SK-N-SH (cell line): ENCODE results near the gene AP3D1. TPM values are rescaled to one million over a fixed set of nuclear protein-coding genes. Genes with fewer than 3 reads are reported as not detected.

Experiments
- CTCF ChIA-PET: fragments of 300-600, 350-600 bp; formaldehyde crosslinking; extraction: SDS; loops from one replicate; lab custom pipeline; 2021; lab: Yijun Ruan, JAX
- POLR2A ChIA-PET: fragments of 350-600 bp; sonication (Branson Sonifier 250); formaldehyde crosslinking; extraction: SDS; loops from one replicate; lab custom pipeline; 2020; ENCODE audit warnings: antibody characterized with exemption, inconsistent platforms; lab: Yijun Ruan, JAX
- DNase-seq: peaks from one replicate; pipeline ENCODE4 v3.0.0; 2012
- H2AFZ ChIP-seq: fragments of 200-600 bp; sonication (generic); 2 replicates; pipeline ENCODE4 v1.8.1; 2016; ENCODE audit warnings: antibody characterized with exemption, mild to moderate bottlenecking, low read depth
- H3F3A ChIP-seq: fragments of 200-600 bp; sonication (generic); replicated peaks from 2 replicates; pipeline ENCODE3; 2016; ENCODE audit warnings: antibody characterized with exemption, mild to moderate bottlenecking; ENCODE audit not compliant: insufficient read depth
- H3K27ac ChIP-seq, 2 experiments: fragments of 200-500 bp in 1 of 2; fragments of 200-600 bp in 1 of 2; sonication (Bioruptor generic) in 1 of 2; sonication (generic), shearing (Covaris generic) in 1 of 2; 2 replicates each; pipeline versions ENCODE4 v1.5.1 to v1.6.1; 2014 to 2016; ENCODE audit warnings: low read depth in 2 of 2, inconsistent platforms in 1 of 2, low read length in 1 of 2, mild to moderate bottlenecking in 1 of 2, mixed read lengths in 1 of 2
- H3K27me3 ChIP-seq: fragments of 200-600 bp; sonication (generic), shearing (Covaris generic); 2 replicates; pipeline ENCODE4 v1.6.1; 2016; ENCODE audit warnings: mixed run types; ENCODE audit not compliant: insufficient read depth
- H3K36me3 ChIP-seq, 2 experiments: fragments of 200-500 bp in 1 of 2; fragments of 200-600 bp in 1 of 2; sonication (Bioruptor generic) in 1 of 2; sonication (generic) in 1 of 2; replicated peaks in 1 of 2; 2 replicates each; pipeline versions ENCODE3 to v1.5.1; 2014 to 2016; ENCODE audit warnings: low read length in 1 of 2, mild to moderate bottlenecking in 1 of 2; ENCODE audit not compliant: insufficient read depth in 2 of 2, control insufficient read depth in 1 of 2
- H3K4me1 ChIP-seq, 2 experiments: fragments of 200-500 bp in 1 of 2; fragments of 200-600 bp in 1 of 2; sonication (Bioruptor generic) in 1 of 2; sonication (generic), shearing (Covaris generic) in 1 of 2; 2 replicates each; pipeline versions ENCODE4 v1.5.1 to v1.6.1; 2014 to 2016; ENCODE audit warnings: low read depth in 1 of 2, low read length in 1 of 2, mixed run types in 1 of 2; ENCODE audit not compliant: insufficient read depth in 2 of 2, control insufficient read depth in 1 of 2
- H3K4me2 ChIP-seq: fragments of 200-600 bp; sonication (generic), shearing (Covaris generic); 2 replicates; pipeline ENCODE4 v1.6.1; 2017; ENCODE audit warnings: mixed run types
- H3K4me3 ChIP-seq, 2 experiments: fragments of 200-500 bp in 1 of 2; fragments of 200-600 bp in 1 of 2; sonication (Bioruptor generic) in 1 of 2; sonication (generic), shearing (Covaris generic) in 1 of 2; 2 replicates each; pipeline versions ENCODE4 v1.5.1 to v1.8.1; 2014 to 2016; ENCODE audit warnings: low read depth in 2 of 2, inconsistent platforms in 1 of 2, low read length in 1 of 2, mild to moderate bottlenecking in 1 of 2, mixed read lengths in 1 of 2, moderate library complexity in 1 of 2
- H3K79me2 ChIP-seq: fragments of 200-600 bp; sonication (generic); 2 replicates; pipeline ENCODE4 v1.8.1; 2017; ENCODE audit warnings: mild to moderate bottlenecking; ENCODE audit not compliant: insufficient read depth
- H3K9ac ChIP-seq: fragments of 200-600 bp; sonication (generic); 2 replicates; pipeline ENCODE4 v1.6.1; 2017; ENCODE audit warnings: mixed run types
- H3K9me2 ChIP-seq: fragments of 200-600 bp; sonication (generic); 2 replicates; pipeline ENCODE4 v1.6.1; 2017; ENCODE audit warnings: mixed run types
- H3K9me3 ChIP-seq: fragments of 200-600 bp; sonication (generic); 2 replicates; pipeline ENCODE4 v1.6.1; 2017; ENCODE audit warnings: mixed run types, mild to moderate bottlenecking, moderate library complexity
- H4K20me1 ChIP-seq: fragments of 200-600 bp; sonication (generic); 2 replicates; pipeline ENCODE4 v1.6.1; 2017; ENCODE audit warnings: mild to moderate bottlenecking, mixed run types; ENCODE audit not compliant: insufficient read depth
- CTCF ChIP-seq: fragments of 200-600 bp; sonication (generic); IDR thresholded peaks from 2 replicates; pipeline ENCODE4 v1.6.1; 2017; ENCODE audit warnings: antibody characterized with exemption, mild to moderate bottlenecking, moderate library complexity
- ELF1 ChIP-seq: IDR thresholded peaks from 2 replicates; pipeline ENCODE4 v1.4.0; 2012
- FOXJ3 ChIP-seq: sonication (generic); formaldehyde crosslinking; IDR thresholded peaks from 2 replicates; pipeline ENCODE4 v1.5.1; 2020; ENCODE audit warnings: mild to moderate bottlenecking, missing genetic modification reagents
- FOXM1 ChIP-seq: IDR thresholded peaks from 2 replicates; pipeline ENCODE4 v1.4.0; 2012; ENCODE audit warnings: low read depth, mild to moderate bottlenecking
- GABPA ChIP-seq: IDR thresholded peaks from 2 replicates; pipeline ENCODE4 v1.4.0; 2012; ENCODE audit warnings: low read depth, mild to moderate bottlenecking
- GATA2 ChIP-seq: sonication (generic); formaldehyde crosslinking; IDR thresholded peaks from 2 replicates; pipeline ENCODE4 v1.5.0; 2020; ENCODE audit warnings: mild to moderate bottlenecking, missing genetic modification reagents
- IRF3 ChIP-seq: fragments of 150-350 bp; IDR thresholded peaks from 2 replicates; pipeline ENCODE4 v1.6.1; 2016; ENCODE audit warnings: mild to moderate bottlenecking, low read depth, low read length
- MAX ChIP-seq: IDR thresholded peaks from 2 replicates; pipeline ENCODE4 v1.4.0; 2012; ENCODE audit warnings: low read depth
- MEF2A ChIP-seq: IDR thresholded peaks from 2 replicates; pipeline ENCODE4 v1.4.0; 2012; ENCODE audit warnings: low read depth, borderline replicate concordance
- MXI1 ChIP-seq: IDR thresholded peaks from 2 replicates; pipeline ENCODE4 v1.6.1; 2012; ENCODE audit warnings: mild to moderate bottlenecking, low read depth, low read length, improper control_type of control experiment
- NFIC ChIP-seq: IDR thresholded peaks from 2 replicates; pipeline ENCODE4 v1.4.0; 2012; ENCODE audit warnings: borderline replicate concordance
- PBX3 ChIP-seq: IDR thresholded peaks from 2 replicates; pipeline ENCODE4; 2012
- POLR2AphosphoS5 ChIP-seq: IDR thresholded peaks from 2 replicates; pipeline ENCODE4 v1.6.1; 2012; ENCODE audit warnings: low read depth, low read length
- RCOR1 ChIP-seq: fragments of 150-350 bp; IDR thresholded peaks from 2 replicates; pipeline ENCODE4 v1.6.1; 2017; ENCODE audit warnings: antibody characterized with exemption, low read length
- REST ChIP-seq: IDR thresholded peaks from 2 replicates; pipeline ENCODE4 v1.6.1; 2012; ENCODE audit warnings: mild to moderate bottlenecking, low read depth, low read length, moderate library complexity
- RFX5 ChIP-seq: IDR thresholded peaks from 2 replicates; pipeline ENCODE4 v1.6.1; 2012; ENCODE audit warnings: mild to moderate bottlenecking, improper control_type of control experiment, low read length
- USF2 ChIP-seq: fragments of 150-350 bp; IDR thresholded peaks from 2 replicates; pipeline ENCODE4 v1.6.1; 2017; ENCODE audit warnings: antibody characterized with exemption, low read length, low read depth, borderline replicate concordance
- YY1 ChIP-seq: IDR thresholded peaks from 2 replicates; pipeline ENCODE4 v1.4.0; 2012; ENCODE audit warnings: low read depth, mild to moderate bottlenecking
- ZBTB33 ChIP-seq: IDR thresholded peaks from 2 replicates; pipeline ENCODE4 v1.4.0; 2012; ENCODE audit warnings: low read depth, borderline replicate concordance
- WGBS: methylation state at CpG from one replicate; pipeline ENCODE4 v1.1.6; 2017; ENCODE audit warnings: low lambda C conversion rate; 5-methylcytosine and 5-hydroxymethylcytosine counted together
- polyA plus RNA-seq, 3 experiments: library from polyadenylated mRNA; depleted of rRNA; stranded (reverse); fragments of >200 nt; gene quantifications; 2 replicates each; pipeline ENCODE4 v1.2.3, GENCODE V29; 2012

Gene AP3D1
- polyA plus RNA-seq, 1 of the 3 experiments (the other 2 are of a cell fraction) = 127 TPM

GRCh38 chr19:2087621-2088100 lies 63.7 kb downstream of the AP3D1 start:
- H3K27me3 ChIP-seq = no peaks in the 10 kb centered on the region
- no peaks in the 10 kb centered on the region for H3K9me3 ChIP-seq
- DNase-seq = peak; percentile 12
- POLR2A ChIA-PET = no interaction called here
- peaks cover 70% of the 10 kb centered on the region for H3K79me2 ChIP-seq
- no peaks in the 10 kb centered on the region for H4K20me1 ChIP-seq
- 92% methylated on average over 7 of the region's 14 CpGs for WGBS
- H3K9ac ChIP-seq = no peak overlapping the region
- H2AFZ ChIP-seq = no peak overlapping the region
- H3K4me1 ChIP-seq = peaks cover 16 to 25% of the 10 kb centered on the region in 2 experiments; a peak in 2 of 4 replicates
- no peaks in the 10 kb centered on the region for H3K9me2 ChIP-seq
- H3K4me3 ChIP-seq = no peak overlapping the region
- H3K36me3 ChIP-seq = peaks cover 0 to 8% of the 10 kb centered on the region in 2 experiments
- CTCF ChIA-PET = interaction anchor here (1.4 to 2.0 kb wide), 3 partner anchors 18 to 68 kb away, joined by 3 to 12 read pairs (median 4); no protein-coding TSS in a partner anchor
- H3K4me2 ChIP-seq = no peak overlapping the region
- TF ChIP-seq GATA2 (CRISPR knock-in tag) (no peak), ZBTB33 (no peak), GABPA (no peak), PBX3 (no peak), MAX (no peak), USF2 (no peak), RFX5 (no peak), MEF2A (no peak), RCOR1 (no peak), IRF3 (no peak), POLR2AphosphoS5 (no peak), CTCF (no peak), MXI1 (no peak), FOXJ3 (no peak), ELF1 (no peak), YY1 (no peak), FOXM1 (no peak), REST (no peak), NFIC (no peak)
- TF ChIP-seq, all 33 proteins: peak for 0
- Histone ChIP-seq H3K27ac (no peak overlapping the region), H3F3A (peaks cover 5% of the 10 kb centered on the region)
